ENCODE results near the gene MRTFA. TPM values are rescaled to one million over a fixed set of nuclear protein-coding genes. Genes with fewer than 3 reads are reported as not detected.

The MRTFA gene
- total and polyA plus RNA-seq, 8 donors = 11.1 to 706 (median 61.2) TPM

- TF ChIP-seq CTCF (IDR thresholded peaks at IDR 0.05) (peak in 3 of 7 experiments; percentile 7 to 20 (median 8)), POLR2A (IDR thresholded peaks at IDR 0.05) (no peak), POLR2AphosphoS5 (IDR thresholded peaks at IDR 0.05) (peak; percentile 34 to 59 (median 43)), EP300 (IDR thresholded peaks at IDR 0.05) (no peak)
- H3K36me3 ChIP-seq = no peaks in the 10 kb centered on the region
- WGBS, 5 donors = 20 to 32% (median 27%) methylated on average over 11 of the region's 11 CpGs
- H3K27ac ChIP-seq = peak overlapping the region; percentile 49 to 99 (median 98)
- peak; percentile 64 to 85 for DNase-seq
- intact Hi-C loops (cut with DNase I; ENCODE audit: low total_unique reads) = no loop called here
- H3K9me3 ChIP-seq = no peaks in the 10 kb centered on the region
- H3K4me1 ChIP-seq = peaks cover 17 to 40% (median 38%) of the 10 kb centered on the region in 4 donors
- no peak overlapping the region for H3K4me3 ChIP-seq
- H3K27me3 ChIP-seq = no peaks in the 10 kb centered on the region
Observed at GRCh38 chr22:40654522-40655167, 18.1 kb upstream of the MRTFA start.

- TF ChIP-seq POLR2AphosphoS5 (IDR thresholded peaks at IDR 0.05) (no peak), EP300 (IDR thresholded peaks at IDR 0.05) (no peak), POLR2A (IDR thresholded peaks at IDR 0.05) (no peak), CTCF (IDR thresholded peaks at IDR 0.05) (no peak)
- Histone ChIP-seq H3K9me3 (no peaks in the 10 kb centered on the region), H3K4me1 (peaks cover 17 to 42% (median 38%) of the 10 kb centered on the region in 4 donors), H3K27me3 (no peaks in the 10 kb centered on the region), H3K4me3 (no peak overlapping the region), H3K27ac (peak overlapping the region; percentile 32 to 99 (median 98)), H3K36me3 (no peaks in the 10 kb centered on the region)
- intact Hi-C loops (cut with DNase I; ENCODE audit: low total_unique reads) = no loop called here
- 90 to 98% (median 94%) methylated on average over 9 of the region's 9 CpGs for WGBS, 5 donors
- no peak for DNase-seq
Observed at GRCh38 chr22:40653361-40653760, 16.8 kb upstream of the MRTFA start.

- Histone ChIP-seq H3K27ac (peak overlapping the region; percentile 97 to 99 (median 98)), H3K27me3 (no peaks in the 10 kb centered on the region), H3K36me3 (no peaks in the 10 kb centered on the region), H3K4me1 (peaks cover 17 to 57% (median 40%) of the 10 kb centered on the region in 4 donors), H3K4me3 (peak overlapping the region; percentile 40 to 64 (median 52)), H3K9me3 (no peaks in the 10 kb centered on the region)
- WGBS, 5 donors = 15 to 28% (median 24%) methylated on average over 29 to 33 of the region's 33 CpGs
- no peak for TF ChIP-seq CTCF (IDR thresholded peaks at IDR 0.05)
- peak; percentile 36 for TF ChIP-seq EP300 (IDR thresholded peaks at IDR 0.05)
- peak in 2 of 4 donors; percentile 60 to 61 for TF ChIP-seq POLR2A (IDR thresholded peaks at IDR 0.05)
- peak; percentile 88 to 95 (median 94) for TF ChIP-seq POLR2AphosphoS5 (IDR thresholded peaks at IDR 0.05)
- DNase-seq = peak; percentile 95 to 97
- intact Hi-C loops (cut with DNase I; ENCODE audit: low total_unique reads) = no loop called here
Observed at GRCh38 chr22:40651563-40652501, 15.3 kb upstream of the MRTFA start.

GRCh38 chr22:40651057-40651456 lies 14.5 kb upstream of the MRTFA start:
- Histone ChIP-seq H3K4me3 (peak overlapping the region in 2 of 4 donors; percentile 41 to 63), H3K9me3 (no peaks in the 10 kb centered on the region), H3K27me3 (no peaks in the 10 kb centered on the region), H3K36me3 (no peaks in the 10 kb centered on the region), H3K27ac (peak overlapping the region in 4 of 5 donors; percentile 97 to 99 (median 98)), H3K4me1 (peaks cover 18 to 65% (median 46%) of the 10 kb centered on the region in 4 donors)
- WGBS, 5 donors = 60 to 83% (median 72%) methylated on average over 2 of the region's 2 CpGs
- intact Hi-C loops (cut with DNase I; ENCODE audit: low total_unique reads) = no loop called here
- TF ChIP-seq POLR2A (IDR thresholded peaks at IDR 0.05) (no peak), CTCF (IDR thresholded peaks at IDR 0.05) (no peak), EP300 (IDR thresholded peaks at IDR 0.05) (no peak), POLR2AphosphoS5 (IDR thresholded peaks at IDR 0.05) (no peak)
- DNase-seq = no peak
